ENCODE data around the gene MOGAT2.

MOGAT2 gene

DNA sequence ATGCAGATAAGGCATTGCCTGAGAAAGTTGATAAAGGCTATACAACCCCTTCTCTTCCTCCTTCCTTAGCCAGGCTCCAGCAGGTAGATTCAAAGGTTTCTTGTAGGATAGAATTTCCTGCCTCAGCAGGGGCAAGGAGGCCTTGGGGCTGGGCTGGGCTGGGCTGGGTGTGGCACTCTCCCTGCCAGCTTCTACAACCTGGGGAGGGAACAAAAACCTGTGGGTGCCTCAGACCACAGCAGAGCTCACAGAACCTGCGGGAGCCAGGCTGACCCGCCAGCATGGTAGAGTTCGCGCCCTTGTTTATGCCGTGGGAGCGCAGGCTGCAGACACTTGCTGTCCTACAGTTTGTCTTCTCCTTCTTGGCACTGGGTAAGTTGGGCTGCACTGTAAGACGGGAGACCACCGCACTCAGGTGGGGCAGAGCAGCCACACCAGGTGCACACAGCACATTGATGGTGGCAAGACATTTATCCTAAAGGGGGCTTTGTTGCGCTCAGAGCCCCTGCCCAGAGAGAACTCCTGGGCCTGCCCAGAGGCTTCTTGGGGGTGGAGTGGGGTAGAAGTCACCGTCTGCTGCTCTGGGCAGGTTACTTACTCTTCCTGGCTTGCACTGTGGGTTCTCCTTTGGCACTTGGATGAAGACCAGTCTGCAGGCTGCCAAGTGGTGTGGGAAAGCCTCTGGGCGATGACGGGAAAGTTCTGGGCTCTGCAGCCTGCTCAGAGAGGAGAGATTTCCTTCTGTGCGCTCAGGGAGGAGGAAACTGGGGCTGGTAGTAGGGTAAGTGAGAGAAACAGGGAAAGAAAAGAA, at the start of gene MOGAT2:
Gene MOGAT2 (plus strand): TSS at position 231 of the 811 bp plus-strand sequence. CDS start 51 bp downstream, at position 282.
- no peak for TF ChIP-seq CTCF (IDR thresholded peaks at IDR 0.05; ENCODE audit: extremely low read depth, missing control alignments)
- no peak for DNase-seq (ENCODE audit: low spot score)

- TF ChIP-seq CTCF (IDR thresholded peaks at IDR 0.05; ENCODE audit: extremely low read depth, missing control alignments), result no peak
- DNase-seq (ENCODE audit: low spot score), result peak; percentile 55
Observed at GRCh38 chr11:75668451-75669297, 49.0 kb upstream of the MOGAT2 start, which contains the start of gene MAP6. Gene MAP6, minus strand, starts transcription at chr11:75669038. Its CDS starts 669 bp downstream, at chr11:75668369.

GRCh38 chr11:75673977-75674582, 43.6 kb upstream of the MOGAT2 start:
- TF ChIP-seq CTCF (IDR thresholded peaks at IDR 0.05; ENCODE audit: extremely low read depth, missing control alignments), result no peak
- no peak for DNase-seq (ENCODE audit: low spot score)

DNA sequence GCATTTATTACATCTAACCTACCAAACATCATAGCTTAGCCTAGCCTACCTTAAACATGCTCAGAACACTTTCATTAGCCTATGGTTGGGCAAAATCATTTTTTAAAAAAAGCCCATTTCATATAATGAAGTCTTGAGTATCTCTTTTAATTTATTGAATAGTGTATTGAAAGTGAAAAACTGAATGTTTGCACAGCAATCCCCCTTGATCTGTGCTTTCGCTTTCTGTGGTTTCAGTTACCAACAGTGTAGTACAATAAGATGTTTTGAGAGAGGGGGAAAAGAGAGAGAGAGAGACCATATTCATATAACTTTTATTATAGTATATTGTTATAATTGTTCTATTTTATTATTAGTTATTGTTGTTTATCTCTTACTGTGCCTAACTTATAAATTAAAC, 40.4 kb upstream of the MOGAT2 start:
- no peak for TF ChIP-seq CTCF (IDR thresholded peaks at IDR 0.05; ENCODE audit: extremely low read depth, missing control alignments)
- DNase-seq (ENCODE audit: low spot score), result peak; percentile 45

DNA sequence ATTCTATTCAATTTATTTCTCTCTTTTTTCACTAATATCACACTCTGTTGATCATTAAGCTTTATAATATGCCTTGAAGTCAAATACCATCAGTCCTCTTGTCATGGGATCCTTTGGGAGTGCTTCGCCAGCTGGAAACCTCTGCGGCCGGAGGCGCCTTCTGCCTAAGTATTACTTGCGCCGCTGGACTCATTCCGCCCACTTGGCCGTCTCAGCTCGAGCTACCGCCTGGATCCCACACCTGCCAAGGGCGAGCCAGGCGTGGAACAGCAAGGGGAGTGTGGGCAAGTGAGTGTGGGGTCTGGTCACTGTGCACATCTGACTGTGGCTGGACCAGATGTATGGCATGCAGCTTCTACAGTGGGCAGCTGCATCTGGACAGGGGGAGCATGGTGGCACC, 39.7 kb upstream of the MOGAT2 start:
- no peak for TF ChIP-seq CTCF (IDR thresholded peaks at IDR 0.05; ENCODE audit: extremely low read depth, missing control alignments)
- no peak for DNase-seq (ENCODE audit: low spot score)

GRCh38 chr11:75678620-75679259, 38.9 kb upstream of the MOGAT2 start:
- DNase-seq (ENCODE audit: low spot score), result no peak
- no peak for TF ChIP-seq CTCF (IDR thresholded peaks at IDR 0.05; ENCODE audit: extremely low read depth, missing control alignments)
